HG03520 (cell line): ENCODE measurements around the gene JADE3.

Experiments
- ATAC-seq: cut with Tn5 transposase; IDR thresholded peaks from one replicate; pipeline ENCODE4 v1.9.1; 2021; ENCODE audit warnings: mild to moderate bottlenecking, moderate library complexity; ENCODE audit not compliant: unreplicated experiment

JADE3 gene

DNA sequence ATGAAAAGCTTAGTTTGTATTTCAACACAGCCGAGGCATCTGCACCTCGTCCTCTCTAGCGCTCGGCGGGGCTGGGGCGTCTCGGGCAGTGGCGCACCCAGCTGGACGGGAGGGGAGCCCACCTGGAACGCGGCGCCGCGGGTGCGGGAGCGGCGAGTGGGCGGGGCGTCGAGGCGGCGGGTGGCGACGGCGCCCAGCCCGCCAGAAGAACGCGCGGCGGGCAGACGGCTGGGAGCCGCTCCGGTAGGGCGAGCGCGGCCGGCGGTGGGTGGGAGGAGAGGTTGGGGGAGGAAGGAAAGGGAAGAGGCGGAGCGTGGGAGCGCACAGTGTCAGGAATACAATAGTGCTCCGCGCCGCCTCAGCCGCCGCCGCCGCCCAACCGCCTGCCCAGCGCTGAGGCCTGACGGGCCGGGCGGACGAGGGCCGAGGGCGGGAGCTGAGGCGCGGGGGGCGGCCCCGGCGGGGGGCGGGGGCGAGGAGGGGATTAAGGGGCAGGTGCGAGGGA lies at the start of gene JADE3:
TSS of gene JADE3 (plus strand) at position 324 of the 505 bp plus-strand sequence. CDS start 72,474 bp downstream, outside the sequence.
- ATAC-seq: no peak

DNA sequence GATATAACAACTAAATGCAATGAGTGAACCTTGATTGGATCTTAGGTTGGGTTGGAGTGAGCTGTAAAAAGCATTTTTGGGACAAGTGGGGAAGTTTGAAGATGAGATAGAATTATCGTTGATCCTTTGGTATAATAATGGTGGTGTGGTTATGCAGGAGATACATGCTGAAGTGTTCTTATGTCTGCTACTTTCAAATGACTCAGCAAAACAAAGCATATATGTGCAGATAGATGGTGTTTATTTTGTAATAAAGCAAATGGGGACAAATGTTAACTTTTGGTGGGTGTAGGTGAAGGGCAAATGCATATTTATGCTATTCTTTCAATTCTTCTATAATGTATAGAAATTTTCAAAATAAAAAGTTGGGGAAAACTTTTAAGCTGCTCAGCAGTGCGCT lies 49.1 kb upstream of the JADE3 start:
- ATAC-seq: no peak

- ATAC-seq: no peak
Measured at GRCh38 chrX:46864606-46865005, 47.6 kb upstream of the JADE3 start.

DNA sequence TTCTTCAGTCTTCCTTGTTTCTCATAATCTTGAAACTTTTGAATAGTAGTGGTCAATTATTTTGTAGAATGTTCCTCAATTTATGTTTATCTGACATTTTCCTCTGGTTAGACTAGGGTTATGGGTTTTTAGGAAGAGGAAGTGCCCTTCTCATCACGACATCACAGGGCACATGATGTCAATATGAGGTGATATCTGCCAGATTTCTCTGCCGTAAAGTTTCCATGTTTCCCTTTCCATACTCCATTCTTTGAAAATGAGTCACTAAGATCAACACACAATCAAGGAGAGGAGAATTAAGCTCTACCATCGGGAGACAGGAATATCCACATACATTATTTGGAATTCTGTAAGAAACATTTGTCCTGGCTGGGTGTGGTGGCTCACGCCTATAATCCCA lies 46.9 kb upstream of the JADE3 start:
- no peak for ATAC-seq

GRCh38 chrX:46866726-46867125 lies 45.5 kb upstream of the JADE3 start:
- no peak for ATAC-seq

GRCh38 chrX:46873746-46874145 lies 38.5 kb upstream of the JADE3 start:
- no peak for ATAC-seq

DNA sequence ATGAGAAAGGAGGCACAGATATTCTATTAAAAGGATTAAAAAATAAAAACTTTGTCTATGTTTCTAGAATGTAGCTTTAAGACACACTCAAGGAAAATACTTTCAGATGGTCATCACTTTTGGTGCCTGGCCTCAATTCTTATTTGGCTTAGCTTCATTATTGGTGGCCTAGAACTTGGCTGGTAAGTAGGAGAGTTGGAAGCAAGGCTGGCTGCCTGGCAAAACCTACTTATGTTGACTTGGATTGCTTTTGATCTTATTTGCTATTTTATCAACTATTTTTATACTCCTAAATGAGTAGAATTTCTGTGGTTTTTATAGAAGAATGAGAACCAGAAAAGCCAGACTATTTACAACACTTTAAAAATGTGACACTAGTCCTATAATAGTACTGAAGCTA lies 35.3 kb upstream of the JADE3 start:
- ATAC-seq: no peak

- ATAC-seq: no peak
Measured at GRCh38 chrX:46882266-46882665, 30.0 kb upstream of the JADE3 start.

DNA sequence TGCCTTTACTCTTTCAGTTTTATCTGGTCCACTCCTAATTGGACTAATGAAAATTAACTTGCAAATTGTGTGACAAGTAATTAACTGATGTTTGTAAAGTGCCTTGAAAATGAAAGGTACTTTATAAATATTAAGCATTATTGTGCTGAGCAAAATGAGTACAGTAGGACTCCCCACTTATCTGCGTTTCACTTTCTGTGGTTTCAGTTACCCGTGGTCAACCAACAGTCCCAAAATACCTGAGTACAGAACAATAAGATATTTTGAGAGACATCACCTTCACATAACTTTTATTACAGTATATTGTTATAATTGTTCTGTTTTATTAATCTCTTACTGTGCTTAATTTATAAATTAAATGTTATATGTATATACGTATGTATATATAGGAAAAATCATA lies 27.4 kb upstream of the JADE3 start:
- ATAC-seq: no peak

DNA sequence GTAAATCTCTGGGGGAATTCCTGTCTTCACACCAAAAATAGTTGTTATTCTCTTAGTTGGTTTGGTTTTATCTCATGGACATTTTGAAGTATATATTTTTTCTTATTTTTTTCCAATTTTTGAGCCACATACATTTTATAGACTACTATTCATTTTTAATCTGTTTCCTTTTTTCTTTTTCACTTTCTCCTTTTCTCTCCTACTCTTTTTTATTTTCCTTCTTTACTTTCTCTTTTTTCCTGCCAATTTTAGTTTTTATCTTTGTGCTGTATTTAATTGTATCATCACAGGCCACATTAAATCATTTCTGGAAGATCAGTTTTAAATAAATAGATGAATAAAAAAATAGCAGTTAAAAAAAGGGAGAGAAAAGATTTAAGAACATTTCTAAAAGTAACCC lies 14.0 kb upstream of the JADE3 start:
- ATAC-seq: no peak

DNA sequence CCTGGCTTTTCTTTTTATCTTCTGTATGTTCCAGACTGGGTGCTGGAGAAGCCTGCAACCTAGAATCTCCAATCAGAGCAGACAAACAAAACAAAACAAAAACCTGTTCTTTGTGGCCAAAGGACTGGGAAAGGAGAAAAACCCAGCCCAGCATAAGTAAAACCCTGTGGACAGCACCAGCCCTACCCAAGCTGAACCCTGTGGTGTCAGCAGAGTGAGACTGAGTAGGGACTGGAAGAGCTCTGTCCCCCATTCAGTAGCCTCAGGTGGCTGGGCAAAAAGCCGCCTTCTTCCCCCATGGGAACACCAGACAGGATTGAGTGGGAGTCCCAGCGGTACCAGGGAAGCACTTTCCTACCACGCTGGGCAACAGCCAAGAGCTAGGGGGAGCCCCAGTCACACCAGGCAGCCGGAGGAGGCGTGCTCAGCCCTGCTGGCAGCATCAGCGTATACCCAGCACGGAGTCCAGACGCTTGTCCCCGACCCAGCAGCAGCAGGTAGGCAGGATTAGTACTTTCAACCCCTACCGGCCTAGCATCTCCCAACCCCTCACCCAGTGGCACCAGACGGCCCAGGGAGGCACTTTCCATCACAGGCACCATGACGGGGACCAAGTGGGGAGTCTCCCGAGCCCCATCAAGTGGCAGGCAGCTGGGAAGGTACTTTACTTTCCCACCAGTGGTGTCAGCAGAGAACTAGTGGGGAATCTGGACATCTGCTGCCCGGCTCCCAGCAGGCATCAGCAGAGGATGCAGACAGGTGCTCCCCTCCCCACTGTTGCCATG lies 8.6 kb upstream of the JADE3 start:
- peak; percentile 80 for ATAC-seq

DNA sequence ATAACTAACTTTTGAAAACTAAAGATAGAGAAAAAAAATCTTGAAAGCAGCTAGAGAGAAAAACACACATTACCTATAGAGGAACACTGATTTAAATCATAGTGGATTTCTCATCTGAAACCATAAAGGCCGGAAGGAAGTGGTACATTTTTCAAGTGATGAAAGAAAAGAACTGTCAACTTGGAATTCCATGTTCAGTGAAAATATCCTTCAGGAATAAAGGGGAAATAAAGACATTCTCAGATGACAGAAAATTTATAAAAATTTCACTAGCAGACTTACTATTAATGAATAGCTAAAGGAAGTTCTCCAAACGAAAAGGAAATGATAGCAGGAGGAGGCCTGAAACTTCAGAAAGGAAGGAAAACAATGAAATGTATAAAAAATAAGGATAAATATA lies 7.6 kb upstream of the JADE3 start:
- ATAC-seq: no peak

DNA sequence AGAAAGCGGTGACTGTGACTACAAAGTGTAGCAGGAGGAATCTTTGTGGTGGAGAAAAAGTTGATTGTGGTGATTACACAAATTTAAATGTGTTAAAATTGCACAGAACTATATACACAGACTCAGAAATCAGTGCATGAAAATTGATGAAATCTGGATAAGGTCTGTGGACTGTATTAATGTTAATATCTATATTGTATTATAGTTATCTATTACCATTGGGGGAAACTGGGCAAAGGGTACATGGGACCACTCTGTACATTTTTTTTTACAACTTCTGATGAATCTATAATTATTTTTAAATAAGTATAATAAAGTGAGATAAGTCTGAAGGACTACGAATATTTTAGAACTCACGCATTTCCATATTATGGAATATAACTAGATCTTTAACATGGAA lies 1.8 kb upstream of the JADE3 start:
- ATAC-seq: no peak

- no peak for ATAC-seq
Measured at GRCh38 chrX:46912603-46913491, 626 bp downstream of the JADE3 start.

GRCh38 chrX:46913667-46914066 lies 1.4 kb downstream of the JADE3 start:
- ATAC-seq: no peak

DNA sequence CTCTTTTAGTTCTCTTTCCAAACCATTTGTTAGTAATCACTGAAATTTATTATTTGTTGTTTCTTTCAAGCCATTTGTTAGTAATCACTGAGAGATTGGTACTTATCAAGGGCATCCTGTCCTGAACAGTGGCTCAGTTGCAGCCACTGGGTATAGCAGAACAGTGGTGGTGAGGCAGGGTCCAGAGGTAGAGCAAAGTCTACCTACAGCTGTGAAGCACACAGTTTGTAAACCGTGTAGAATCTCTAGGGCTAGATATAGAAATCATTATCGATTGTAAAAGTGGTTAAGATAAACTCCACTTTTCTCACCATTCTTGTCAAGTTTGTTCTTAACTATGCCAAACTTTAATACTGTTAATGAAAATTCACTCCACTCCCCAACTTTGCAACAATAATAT lies 4.1 kb downstream of the JADE3 start:
- no peak for ATAC-seq

DNA sequence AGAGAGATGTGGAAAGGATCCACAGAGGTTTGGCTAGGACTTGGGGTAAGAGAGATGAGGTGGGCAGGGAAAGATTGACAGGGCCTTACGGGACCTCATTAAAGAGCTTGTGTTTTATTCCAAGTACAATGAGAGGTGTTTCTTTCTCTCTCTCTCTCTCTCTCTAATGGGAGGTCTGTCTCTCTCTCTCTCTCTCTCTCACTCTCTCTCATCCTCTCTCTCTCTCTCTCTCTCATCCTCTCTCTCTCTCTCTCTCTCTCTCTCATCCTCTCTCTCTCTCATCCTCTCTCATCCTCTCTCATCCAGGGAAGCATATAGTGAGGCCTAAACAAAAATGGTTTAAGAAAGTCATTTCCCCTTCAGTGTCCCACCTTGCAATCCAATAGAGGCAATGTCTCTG lies 5.4 kb downstream of the JADE3 start:
- no peak for ATAC-seq

- ATAC-seq: no peak
Measured at GRCh38 chrX:46918434-46918833, 6.2 kb downstream of the JADE3 start.

GRCh38 chrX:46920235-46920634 lies 8.0 kb downstream of the JADE3 start:
- no peak for ATAC-seq

DNA sequence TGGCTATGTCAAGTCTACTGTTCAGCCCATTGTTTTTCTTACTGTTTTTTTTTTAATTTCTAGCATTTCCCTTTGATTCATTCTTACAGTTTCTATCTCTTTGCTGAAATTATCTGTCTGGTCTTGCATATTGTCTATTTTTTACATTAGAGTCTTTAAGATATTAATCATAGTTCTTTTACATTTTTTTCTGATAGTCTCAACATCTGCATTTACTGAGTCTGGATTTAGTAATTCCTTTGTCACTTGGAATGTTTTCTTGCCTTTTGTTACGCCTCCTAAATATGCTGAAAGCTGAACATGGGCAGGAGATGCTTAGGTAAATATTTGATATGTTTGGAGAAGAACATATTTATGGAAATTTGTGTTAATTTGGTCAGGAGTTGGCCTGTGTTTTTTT lies 10.4 kb downstream of the JADE3 start:
- ATAC-seq: no peak

DNA sequence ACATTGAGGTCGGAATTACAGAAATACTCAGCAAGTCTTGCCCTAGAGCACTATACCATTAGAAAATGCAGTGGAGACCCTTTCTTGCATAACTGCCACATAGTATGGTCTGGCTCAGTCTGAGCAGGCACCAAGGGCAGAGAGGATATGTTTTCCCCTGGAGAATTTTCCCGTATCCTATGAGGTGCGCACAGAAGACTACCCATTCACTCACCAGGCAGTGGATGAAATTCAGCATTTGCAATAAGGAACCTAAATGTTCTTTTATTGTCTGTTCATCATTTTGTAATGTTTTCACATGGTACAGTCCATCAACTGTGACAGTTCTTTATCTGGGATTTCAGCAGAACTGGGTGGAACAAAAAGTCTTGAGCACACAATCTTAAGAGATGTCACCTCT lies 15.5 kb downstream of the JADE3 start:
- no peak for ATAC-seq
